Naive B cell (primary cell): Measurements from ENCODE around the gene SMIM1. TPM values are rescaled to one million over a fixed set of nuclear protein-coding genes. Genes with fewer than 3 reads are reported as not detected.
A peak's percentile ranks its signal among the peaks of the same experiment; 100 is the strongest.

Experiments used
- ATAC-seq, 2 donors: fragments of 150-1000 bp; cut with Tn5 transposase; 2 replicates each; pipeline ENCODE4 v1.10.0; 2021; ENCODE audit warnings: low read depth in 2 of 2, mild to moderate bottlenecking in 2 of 2, moderate library complexity in 2 of 2
- DNase-seq: peaks from one replicate; pipeline ENCODE4 v3.0.0; 2022
- H3K27ac Mint-ChIP-seq, 6 donors: one replicate each; pipeline ENCODE4 v1.8.0; 2020 to 2022; ENCODE audit warnings: mild to moderate bottlenecking in 6 of 6, mixed read lengths in 6 of 6, moderate library complexity in 5 of 6, inconsistent platforms in 2 of 6
- H3K27me3 Mint-ChIP-seq, 3 donors: one replicate each; pipeline ENCODE4 v1.8.0; 2021 to 2022; ENCODE audit warnings: mixed read lengths in 3 of 3, mild to moderate bottlenecking in 1 of 3
- H3K36me3 Mint-ChIP-seq, 2 donors: one replicate each; pipeline ENCODE4 v1.8.0; 2020 to 2022; ENCODE audit warnings: mixed read lengths in 2 of 2, inconsistent platforms in 1 of 2, mild to moderate bottlenecking in 1 of 2
- H3K4me1 Mint-ChIP-seq, 3 donors: one replicate each; pipeline ENCODE4 v1.8.0; 2020 to 2022; ENCODE audit warnings: mixed read lengths in 3 of 3, inconsistent platforms in 1 of 3, mild to moderate bottlenecking in 1 of 3, moderate library complexity in 1 of 3
- H3K4me3 Mint-ChIP-seq, 8 donors: one replicate each; pipeline ENCODE4 v1.8.0; 2020 to 2022; ENCODE audit warnings: mild to moderate bottlenecking in 8 of 8, mixed read lengths in 8 of 8, moderate library complexity in 8 of 8, inconsistent platforms in 2 of 8
- H3K9me3 Mint-ChIP-seq, 7 donors: one replicate each; pipeline ENCODE4 v1.8.0; 2020 to 2022; ENCODE audit warnings: mixed read lengths in 7 of 7, mild to moderate bottlenecking in 5 of 7, inconsistent platforms in 2 of 7, moderate library complexity in 1 of 7
- polyA plus RNA-seq, 6 donors: library from polyadenylated mRNA; unstranded; fragments of 300-500 nt; fragmentation: Illumina TruSeq; gene quantifications; one replicate each; pipeline ENCODE4 v1.2.3, GENCODE V29; 2021; ENCODE audit warnings: low read depth in 6 of 6

SMIM1 gene
- polyA plus RNA-seq, 6 donors from 2014 or later = 0.82 to 2.2 (median 1.4) TPM; not detected in 1

- H3K27me3 Mint-ChIP-seq = peaks cover under 1 to 13% (median 10%) of the 10 kb centered on the region in 3 donors
- ATAC-seq = no peak
- DNase-seq = no peak
- no peaks in the 10 kb centered on the region for H3K9me3 Mint-ChIP-seq
- peak overlapping the region in 4 of 6 donors; percentile 26 to 71 (median 42) for H3K27ac Mint-ChIP-seq
- H3K4me3 Mint-ChIP-seq = peak overlapping the region; percentile 70 to 89 (median 78)
- no peaks in the 10 kb centered on the region for H3K36me3 Mint-ChIP-seq
- peaks cover 17 to 28% (median 27%) of the 10 kb centered on the region in 3 donors for H3K4me1 Mint-ChIP-seq
These were observed 1.2 kb upstream of the SMIM1 start for GRCh38 chr1:3771108-3772026.

- peaks cover 17 to 34% (median 28%) of the 10 kb centered on the region in 3 donors for H3K4me1 Mint-ChIP-seq
- H3K36me3 Mint-ChIP-seq = no peaks in the 10 kb centered on the region
- H3K4me3 Mint-ChIP-seq = peak overlapping the region; percentile 74 to 89 (median 78)
- H3K9me3 Mint-ChIP-seq = no peaks in the 10 kb centered on the region
- DNase-seq = peak; percentile 90
- H3K27me3 Mint-ChIP-seq = peaks cover 0 to 8% (median 6%) of the 10 kb centered on the region in 3 donors
- H3K27ac Mint-ChIP-seq = peak overlapping the region in 3 of 6 donors; percentile 26 to 71 (median 37)
- peak; percentile 77 to 79 for ATAC-seq
These were observed 378 bp upstream of the SMIM1 start for GRCh38 chr1:3772027-3772714.

GRCh38 chr1:3773572-3774275 is 1.2 kb downstream of the SMIM1 start:
- peaks cover 17 to 34% (median 28%) of the 10 kb centered on the region in 3 donors for H3K4me1 Mint-ChIP-seq
- H3K9me3 Mint-ChIP-seq = no peaks in the 10 kb centered on the region
- no peak for DNase-seq
- H3K36me3 Mint-ChIP-seq = no peaks in the 10 kb centered on the region
- no peak overlapping the region for H3K27ac Mint-ChIP-seq
- no peak for ATAC-seq
- no peaks in the 10 kb centered on the region for H3K27me3 Mint-ChIP-seq
- peak overlapping the region in 7 of 8 donors; percentile 8 to 85 (median 75) for H3K4me3 Mint-ChIP-seq

GRCh38 chr1:3774276-3774945 is 1.9 kb downstream of the SMIM1 start:
- Mint-ChIP-seq H3K27ac (no peak overlapping the region), H3K27me3 (no peaks in the 10 kb centered on the region), H3K9me3 (no peaks in the 10 kb centered on the region), H3K36me3 (no peaks in the 10 kb centered on the region), H3K4me1 (peaks cover 17 to 34% (median 28%) of the 10 kb centered on the region in 3 donors), H3K4me3 (peak overlapping the region in 1 of 8 donors; percentile 22)
- no peak for DNase-seq
- ATAC-seq = no peak

- H3K4me3 Mint-ChIP-seq = peak overlapping the region in 4 of 8 donors; percentile 31 to 66 (median 34)
- peak overlapping the region in 3 of 6 donors; percentile 20 to 33 (median 30) for H3K27ac Mint-ChIP-seq
- no peaks in the 10 kb centered on the region for H3K9me3 Mint-ChIP-seq
These were observed 2.5 kb downstream of the SMIM1 start for GRCh38 chr1:3774946-3775489.

GRCh38 chr1:3775490-3776230 is 3.1 kb downstream of the SMIM1 start:
- ATAC-seq (peak; percentile 13 to 20), DNase-seq (peak; percentile 26)
- Mint-ChIP-seq H3K36me3 (peaks cover 9 to 10% of the 10 kb centered on the region in 2 donors), H3K27ac (peak overlapping the region in 1 of 6 donors; percentile 41), H3K27me3 (no peaks in the 10 kb centered on the region), H3K9me3 (no peaks in the 10 kb centered on the region), H3K4me3 (peak overlapping the region in 2 of 8 donors; percentile 39 to 66), H3K4me1 (peaks cover 15 to 34% (median 24%) of the 10 kb centered on the region in 3 donors)

More at GRCh38 chr1:3774946-3775489, 2.5 kb downstream of the SMIM1 start:
- Mint-ChIP-seq H3K36me3 (peaks cover 3 to 4% of the 10 kb centered on the region in 2 donors), H3K4me1 (peaks cover 17 to 34% (median 28%) of the 10 kb centered on the region in 3 donors), H3K27me3 (no peaks in the 10 kb centered on the region)
- no peak for ATAC-seq
- no peak for DNase-seq

- H3K27me3 Mint-ChIP-seq = no peaks in the 10 kb centered on the region
- H3K9me3 Mint-ChIP-seq = no peaks in the 10 kb centered on the region
- peak overlapping the region in 1 of 8 donors; percentile 54 for H3K4me3 Mint-ChIP-seq
- H3K36me3 Mint-ChIP-seq = peaks cover 9 to 10% of the 10 kb centered on the region in 2 donors
- ATAC-seq (no peak), DNase-seq (no peak)
- peaks cover 13 to 33% (median 18%) of the 10 kb centered on the region in 3 donors for H3K4me1 Mint-ChIP-seq
- H3K27ac Mint-ChIP-seq = no peak overlapping the region
These were observed 3.8 kb downstream of the SMIM1 start for GRCh38 chr1:3776231-3776961.

GRCh38 chr1:3777078-3777547 is 4.6 kb downstream of the SMIM1 start:
- ATAC-seq (no peak), DNase-seq (no peak)
- H3K27ac Mint-ChIP-seq = peak overlapping the region in 1 of 6 donors; percentile 68
- H3K4me1 Mint-ChIP-seq = peaks cover 8 to 28% (median 13%) of the 10 kb centered on the region in 3 donors
- no peak overlapping the region for H3K4me3 Mint-ChIP-seq
- peaks cover 9 to 10% of the 10 kb centered on the region in 2 donors for H3K36me3 Mint-ChIP-seq
- no peaks in the 10 kb centered on the region for H3K9me3 Mint-ChIP-seq
- H3K27me3 Mint-ChIP-seq = no peaks in the 10 kb centered on the region

- H3K4me1 Mint-ChIP-seq = peaks cover 8 to 28% (median 13%) of the 10 kb centered on the region in 3 donors
- ATAC-seq = no peak
- no peaks in the 10 kb centered on the region for H3K27me3 Mint-ChIP-seq
- DNase-seq = no peak
- peaks cover 9 to 10% of the 10 kb centered on the region in 2 donors for H3K36me3 Mint-ChIP-seq
- no peak overlapping the region for H3K27ac Mint-ChIP-seq
- H3K9me3 Mint-ChIP-seq = no peaks in the 10 kb centered on the region
- no peak overlapping the region for H3K4me3 Mint-ChIP-seq
These were observed 5.4 kb downstream of the SMIM1 start for GRCh38 chr1:3777647-3778589.

- Mint-ChIP-seq H3K27me3 (no peaks in the 10 kb centered on the region), H3K36me3 (peaks cover 9 to 10% of the 10 kb centered on the region in 2 donors), H3K9me3 (no peaks in the 10 kb centered on the region), H3K4me3 (no peak overlapping the region), H3K4me1 (peaks cover 8 to 22% (median 10%) of the 10 kb centered on the region in 3 donors), H3K27ac (peak overlapping the region in 1 of 6 donors; percentile 41)
- ATAC-seq (no peak), DNase-seq (no peak)
These were observed 6.2 kb downstream of the SMIM1 start for GRCh38 chr1:3778590-3779264.
